ENCODE data around the gene STOM. TPM values are rescaled to one million over a fixed set of nuclear protein-coding genes. Genes with fewer than 3 reads are reported as not detected.

The STOM gene
- total RNA-seq, 3 donors from 2014 or later: 79.7 to 335 (median 199) TPM

GRCh38 chr9:121304707-121305106 is 65.3 kb downstream of the STOM start:
- H3K4me1 ChIP-seq (ENCODE audit: low read depth): peaks cover 23% of the 10 kb centered on the region
- H3K4me3 ChIP-seq: no peak overlapping the region
- H3K36me3 ChIP-seq (ENCODE audit: low read depth): no peaks in the 10 kb centered on the region

GRCh38 chr9:121303456-121304451 is 66.3 kb downstream of the STOM start:
- H3K4me1 ChIP-seq (ENCODE audit: low read depth): peaks cover 26% of the 10 kb centered on the region
- no peak for TF ChIP-seq CTCF (IDR thresholded peaks at IDR 0.05)
- H3K4me3 ChIP-seq: no peak overlapping the region
- H3K9me3 ChIP-seq: no peaks in the 10 kb centered on the region
- peak; percentile 75 for ATAC-seq
- H3K36me3 ChIP-seq (ENCODE audit: low read depth): no peaks in the 10 kb centered on the region
- DNase-seq: no peak
- intact Hi-C loops (cut with DNase I, micrococcal nuclease): no loop called here

More at GRCh38 chr9:121304707-121305106, 65.3 kb downstream of the STOM start:
- no peak for TF ChIP-seq CTCF (IDR thresholded peaks at IDR 0.05)
- DNase-seq (no peak), ATAC-seq (no peak)
- no peaks in the 10 kb centered on the region for H3K9me3 ChIP-seq
- intact Hi-C loops (cut with DNase I, micrococcal nuclease): no loop called here

- ATAC-seq (no peak), DNase-seq (no peak)
- Histone ChIP-seq H3K4me1 (ENCODE audit: low read depth) (peaks cover 26% of the 10 kb centered on the region), H3K4me3 (no peak overlapping the region), H3K9me3 (no peaks in the 10 kb centered on the region), H3K36me3 (ENCODE audit: low read depth) (no peaks in the 10 kb centered on the region)
- no peak for TF ChIP-seq CTCF (IDR thresholded peaks at IDR 0.05)
- intact Hi-C loops (cut with DNase I, micrococcal nuclease): no loop called here
Observed at GRCh38 chr9:121302786-121303185, 67.3 kb downstream of the STOM start.

GRCh38 chr9:121302341-121302740 is 67.7 kb downstream of the STOM start:
- H3K4me1 ChIP-seq (ENCODE audit: low read depth): peaks cover 26% of the 10 kb centered on the region
- no peak for DNase-seq
- intact Hi-C loops (cut with DNase I, micrococcal nuclease): no loop called here
- ATAC-seq: no peak
- no peak for TF ChIP-seq CTCF (IDR thresholded peaks at IDR 0.05)
- no peaks in the 10 kb centered on the region for H3K9me3 ChIP-seq
- no peaks in the 10 kb centered on the region for H3K36me3 ChIP-seq (ENCODE audit: low read depth)
- H3K4me3 ChIP-seq: no peak overlapping the region

GRCh38 chr9:121301881-121302286 is 68.2 kb downstream of the STOM start:
- Histone ChIP-seq H3K36me3 (ENCODE audit: low read depth) (no peaks in the 10 kb centered on the region), H3K9me3 (no peaks in the 10 kb centered on the region), H3K4me3 (no peak overlapping the region), H3K4me1 (ENCODE audit: low read depth) (peaks cover 26% of the 10 kb centered on the region)
- no peak for DNase-seq
- TF ChIP-seq CTCF (IDR thresholded peaks at IDR 0.05): no peak
- intact Hi-C loops (cut with DNase I, micrococcal nuclease): no loop called here
- no peak for ATAC-seq

Measured in mucosa of descending colon (tissue), 3 donors.